Measurements from ENCODE around the gene BICC1.

Gene BICC1

DNA sequence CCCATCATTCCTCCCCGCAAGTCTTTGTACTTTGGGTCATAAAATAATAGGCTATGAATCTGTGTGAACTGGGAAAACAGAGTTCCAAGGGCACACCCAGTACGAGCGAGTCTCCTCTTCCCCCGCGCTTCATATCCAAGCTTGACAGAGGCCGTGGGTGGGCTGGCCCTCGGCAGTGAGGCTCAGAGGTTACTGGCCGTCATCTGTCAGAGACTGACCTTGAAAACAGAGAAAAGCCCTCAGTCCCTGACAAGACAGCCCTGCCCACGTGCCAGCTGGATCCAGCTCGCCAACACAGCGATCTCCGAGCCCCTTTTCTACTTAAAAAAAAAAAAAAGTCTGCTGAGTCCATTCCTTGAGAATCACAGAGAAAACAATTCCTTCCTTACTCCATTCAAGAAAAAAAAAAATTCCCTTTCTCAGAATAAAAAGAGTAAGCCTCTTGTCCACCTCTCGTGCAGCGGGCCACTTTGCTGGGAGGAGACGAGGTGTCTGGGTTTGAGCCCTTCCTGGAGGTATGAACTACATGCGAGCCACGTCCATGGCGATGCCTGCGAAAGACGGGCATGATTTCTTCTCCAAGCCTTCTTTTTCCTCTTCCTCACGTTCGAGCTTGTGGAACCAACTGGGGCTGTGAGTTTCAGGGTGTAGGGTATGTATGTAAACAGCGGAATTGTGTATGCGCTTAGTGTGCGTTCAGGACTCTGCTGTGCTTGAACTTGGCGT is 744 bp upstream of the BICC1 start:
- Histone ChIP-seq H3K4me3 (ENCODE audit: low read depth, low read length) (peak overlapping the region; percentile 82), H3K27ac (no peak overlapping the region), H3K27me3 (replicated peaks) (no peaks in the 10 kb centered on the region), H3K36me3 (replicated peaks) (no peaks in the 10 kb centered on the region)
- in situ Hi-C loops (cut with HindIII; ENCODE audit: low pct_ligation_motif_present, low sequenced_read_pairs): no loop called here
- DNase-seq: no peak
- TF ChIP-seq, protein P1, sequence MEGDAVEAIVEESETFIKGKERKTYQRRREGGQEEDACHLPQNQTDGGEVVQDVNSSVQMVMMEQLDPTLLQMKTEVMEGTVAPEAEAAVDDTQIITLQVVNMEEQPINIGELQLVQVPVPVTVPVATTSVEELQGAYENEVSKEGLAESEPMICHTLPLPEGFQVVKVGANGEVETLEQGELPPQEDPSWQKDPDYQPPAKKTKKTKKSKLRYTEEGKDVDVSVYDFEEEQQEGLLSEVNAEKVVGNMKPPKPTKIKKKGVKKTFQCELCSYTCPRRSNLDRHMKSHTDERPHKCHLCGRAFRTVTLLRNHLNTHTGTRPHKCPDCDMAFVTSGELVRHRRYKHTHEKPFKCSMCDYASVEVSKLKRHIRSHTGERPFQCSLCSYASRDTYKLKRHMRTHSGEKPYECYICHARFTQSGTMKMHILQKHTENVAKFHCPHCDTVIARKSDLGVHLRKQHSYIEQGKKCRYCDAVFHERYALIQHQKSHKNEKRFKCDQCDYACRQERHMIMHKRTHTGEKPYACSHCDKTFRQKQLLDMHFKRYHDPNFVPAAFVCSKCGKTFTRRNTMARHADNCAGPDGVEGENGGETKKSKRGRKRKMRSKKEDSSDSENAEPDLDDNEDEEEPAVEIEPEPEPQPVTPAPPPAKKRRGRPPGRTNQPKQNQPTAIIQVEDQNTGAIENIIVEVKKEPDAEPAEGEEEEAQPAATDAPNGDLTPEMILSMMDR (IDR thresholded peaks at IDR 0.05; ENCODE audit: low read depth, low read length, missing control alignments): no peak

DNA sequence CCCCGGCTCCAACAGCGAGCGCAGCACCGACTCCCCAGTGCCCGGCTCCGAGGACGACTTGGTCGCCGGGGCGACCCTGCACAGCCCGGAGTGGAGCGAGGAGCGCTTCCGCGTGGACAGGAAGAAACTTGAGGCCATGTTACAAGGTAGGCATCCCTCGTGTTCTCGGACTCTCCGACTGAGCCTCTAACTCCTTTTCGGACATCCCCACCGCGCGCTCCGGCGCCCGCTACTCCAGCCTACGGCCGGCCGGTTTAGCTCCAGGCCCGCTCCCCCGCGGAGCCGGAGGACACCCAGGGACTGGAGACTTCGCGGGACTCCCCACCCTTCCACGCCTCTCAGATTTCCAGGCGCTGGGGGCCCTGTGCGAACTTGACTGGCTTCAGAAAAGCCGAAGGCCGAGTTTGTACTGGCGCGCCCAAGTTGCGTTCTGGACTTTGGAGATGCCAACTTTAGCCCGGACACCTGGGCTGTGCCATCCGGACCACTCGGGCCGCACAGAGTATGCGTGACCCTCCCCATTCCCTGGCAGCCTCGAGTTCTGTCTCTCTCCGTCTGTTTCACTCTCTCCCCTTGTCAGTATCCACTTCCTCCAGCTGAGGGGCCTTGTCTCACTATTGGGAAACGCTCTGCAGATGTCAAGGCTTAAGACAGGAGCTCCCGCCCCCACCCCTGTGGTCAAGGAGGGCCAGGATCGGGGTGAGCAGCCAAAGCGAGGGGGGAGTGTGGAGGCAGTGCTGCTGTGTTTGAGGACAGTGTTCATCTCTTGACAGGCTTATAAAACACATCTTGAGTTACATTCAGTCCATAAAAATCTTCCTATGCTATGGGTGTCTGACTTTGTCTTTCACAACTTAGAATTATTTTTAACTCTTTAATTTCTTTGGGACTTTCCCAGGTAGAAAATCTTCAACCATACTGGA is 777 bp downstream of the BICC1 start:
- Histone ChIP-seq H3K36me3 (replicated peaks) (no peaks in the 10 kb centered on the region), H3K4me3 (ENCODE audit: low read depth, low read length) (peak overlapping the region; percentile 82), H3K27me3 (replicated peaks) (no peaks in the 10 kb centered on the region), H3K27ac (peak overlapping the region; percentile 65)
- TF ChIP-seq, protein P1 (IDR thresholded peaks at IDR 0.05; ENCODE audit: low read depth, low read length, missing control alignments): no peak
- peak; percentile 56 for DNase-seq
- in situ Hi-C loops (cut with HindIII; ENCODE audit: low pct_ligation_motif_present, low sequenced_read_pairs): no loop called here

DNA sequence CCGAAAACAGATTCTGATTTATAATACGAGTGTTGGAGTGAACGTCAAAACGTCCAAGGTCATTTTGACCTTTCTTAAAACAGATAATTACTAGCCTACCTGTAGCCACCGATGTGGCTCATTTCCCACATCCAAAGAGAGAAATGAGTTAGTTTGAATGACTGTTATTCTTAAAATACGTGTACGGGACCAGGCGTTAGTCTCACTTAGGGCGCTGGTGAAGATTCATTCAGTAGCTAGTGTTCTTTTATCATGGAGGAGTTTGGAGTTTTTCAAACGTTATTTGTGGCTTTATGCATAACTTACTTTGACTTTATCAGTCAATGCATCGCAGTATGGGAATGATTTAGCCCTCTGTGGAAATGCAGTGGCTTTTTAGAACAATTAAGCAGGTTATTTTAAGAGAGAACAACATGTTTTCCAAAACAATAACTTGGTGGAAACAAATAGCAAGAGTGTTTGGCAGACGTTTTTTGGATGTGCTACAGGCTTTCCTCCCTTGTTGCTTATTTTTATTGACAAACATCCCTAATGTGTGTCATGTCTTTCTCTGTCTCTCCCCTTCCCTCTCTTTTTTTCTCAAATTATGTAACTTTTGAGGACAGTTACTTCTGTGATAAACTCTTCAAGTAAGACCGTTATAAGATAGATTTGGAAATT is 1.6 kb downstream of the BICC1 start:
- peak overlapping the region; percentile 82 for H3K4me3 ChIP-seq (ENCODE audit: low read depth, low read length)
- DNase-seq: no peak
- TF ChIP-seq, protein P1 (IDR thresholded peaks at IDR 0.05; ENCODE audit: low read depth, low read length, missing control alignments): no peak
- in situ Hi-C loops (cut with HindIII; ENCODE audit: low pct_ligation_motif_present, low sequenced_read_pairs): no loop called here
- H3K27me3 ChIP-seq (replicated peaks): no peaks in the 10 kb centered on the region
- H3K27ac ChIP-seq: peak overlapping the region; percentile 65
- H3K36me3 ChIP-seq (replicated peaks): no peaks in the 10 kb centered on the region

DNA sequence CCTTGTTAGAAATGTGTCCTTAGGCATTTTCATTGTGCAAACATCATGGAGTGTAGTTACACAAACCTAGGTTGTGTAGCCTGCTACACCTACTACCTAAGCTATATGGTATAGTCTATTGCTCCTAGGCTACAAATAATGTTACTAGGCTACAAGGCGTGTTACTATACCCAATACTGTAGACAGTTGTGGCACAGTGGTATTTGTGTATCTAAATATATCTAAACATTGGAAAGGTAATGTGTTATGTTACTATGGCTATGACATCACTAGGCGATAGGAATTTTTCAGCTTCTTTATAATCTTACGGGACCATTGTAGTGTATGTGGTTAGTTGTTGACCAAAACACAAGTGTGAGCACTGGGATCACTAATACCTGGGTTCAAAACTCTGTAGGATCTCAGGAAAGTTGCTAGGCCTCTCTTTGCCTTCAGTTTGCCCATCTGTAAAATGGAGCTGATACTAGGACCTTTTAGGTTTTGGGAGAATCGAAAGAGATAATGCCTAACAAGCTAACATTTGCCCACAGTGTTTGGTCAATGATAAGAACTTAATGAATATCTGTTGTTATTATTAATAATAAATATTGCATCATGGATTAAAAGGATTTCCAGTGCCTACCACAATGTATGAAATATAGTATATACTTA is 2.7 kb downstream of the BICC1 start:
- no peaks in the 10 kb centered on the region for H3K36me3 ChIP-seq (replicated peaks)
- H3K27ac ChIP-seq: no peak overlapping the region
- no peaks in the 10 kb centered on the region for H3K27me3 ChIP-seq (replicated peaks)
- peak overlapping the region; percentile 82 for H3K4me3 ChIP-seq (ENCODE audit: low read depth, low read length)
- in situ Hi-C loops (cut with HindIII; ENCODE audit: low pct_ligation_motif_present, low sequenced_read_pairs): no loop called here
- TF ChIP-seq, protein P1 (IDR thresholded peaks at IDR 0.05; ENCODE audit: low read depth, low read length, missing control alignments): no peak
- no peak for DNase-seq

DNA sequence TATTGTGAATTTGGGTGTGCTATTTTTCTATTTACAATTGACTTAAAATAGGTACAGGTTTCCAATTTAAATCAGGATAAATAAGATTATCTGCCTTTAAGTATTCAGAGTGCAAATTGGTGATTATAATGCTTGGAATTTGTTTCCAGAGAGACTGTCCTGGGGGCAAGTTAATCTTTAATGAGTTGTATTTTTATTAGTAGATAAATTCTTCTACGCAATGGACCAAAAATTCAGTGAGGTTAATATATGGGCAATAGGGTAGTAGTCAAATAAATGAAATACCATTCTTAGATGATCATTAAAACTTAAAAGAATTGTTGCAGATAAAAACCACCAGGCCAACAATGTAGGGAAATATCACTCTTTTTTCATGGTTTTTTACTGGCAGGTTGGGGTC is 3.4 kb downstream of the BICC1 start:
- Histone ChIP-seq H3K27me3 (replicated peaks) (no peaks in the 10 kb centered on the region), H3K27ac (no peak overlapping the region), H3K36me3 (replicated peaks) (no peaks in the 10 kb centered on the region), H3K4me3 (ENCODE audit: low read depth, low read length) (no peak overlapping the region)
- in situ Hi-C loops (cut with HindIII; ENCODE audit: low pct_ligation_motif_present, low sequenced_read_pairs): no loop called here
- no peak for DNase-seq
- TF ChIP-seq, protein P1 (IDR thresholded peaks at IDR 0.05; ENCODE audit: low read depth, low read length, missing control alignments): no peak

All from brain microvascular endothelial cell (primary cell).